Loucy (cell line): Measurements from ENCODE around the gene NFYA.

Source experiments
- H2AFZ ChIP-seq: fragments of 200-600 bp; sonication (generic); 2 replicates; pipeline ENCODE4 v1.6.0; 2016; ENCODE audit warnings: antibody characterized with exemption, mild to moderate bottlenecking, low read length, moderate library complexity
- H3F3A ChIP-seq: fragments of 200-600 bp; 2 replicates; pipeline ENCODE4 v1.6.0; 2016; ENCODE audit warnings: antibody characterized with exemption, low read depth, mild to moderate bottlenecking
- H3K27me3 ChIP-seq: fragments of 200-600 bp; sonication (generic); 2 replicates; pipeline ENCODE4 v1.6.1; 2014; ENCODE audit warnings: low read length, mild to moderate bottlenecking; ENCODE audit not compliant: insufficient read depth, poor library complexity, severe bottlenecking
- H3K36me3 ChIP-seq: fragments of 200-600 bp; sonication (generic); 2 replicates; pipeline ENCODE4 v1.6.1; 2016; ENCODE audit warnings: low read length; ENCODE audit not compliant: insufficient read depth
- H3K4me1 ChIP-seq: fragments of 200-600 bp; sonication (generic); 2 replicates; pipeline ENCODE4 v1.5.1; 2014; ENCODE audit warnings: low read length, mild to moderate bottlenecking; ENCODE audit not compliant: insufficient read depth, poor library complexity, severe bottlenecking
- H3K4me2 ChIP-seq: fragments of 200-600 bp; sonication (generic); 2 replicates; pipeline ENCODE4 v1.6.0; 2014; ENCODE audit warnings: antibody characterized with exemption, low read length, low read depth, mild to moderate bottlenecking; ENCODE audit not compliant: poor library complexity, severe bottlenecking
- H3K4me3 ChIP-seq: fragments of 200-600 bp; sonication (generic); 2 replicates; pipeline ENCODE4 v1.5.1; 2014; ENCODE audit warnings: low read length, mild to moderate bottlenecking, mixed read lengths; ENCODE audit not compliant: poor library complexity, severe bottlenecking
- H3K79me2 ChIP-seq: fragments of 200-600 bp; sonication (generic); 2 replicates; pipeline ENCODE4 v1.6.1; 2014; ENCODE audit warnings: low read length; ENCODE audit not compliant: insufficient read depth
- H3K9ac ChIP-seq: fragments of 200-600 bp; sonication (generic); 2 replicates; pipeline ENCODE4 v1.6.0; 2014; ENCODE audit warnings: mild to moderate bottlenecking, low read depth, low read length, moderate library complexity; ENCODE audit not compliant: poor library complexity, severe bottlenecking
- H3K9me2 ChIP-seq: fragments of 200-600 bp; sonication (generic); replicated peaks from 2 replicates; pipeline ENCODE4 v1.6.1; 2016; ENCODE audit warnings: low read depth, low read length, mixed read lengths
- H3K9me3 ChIP-seq: fragments of 200-600 bp; sonication (generic); 2 replicates; pipeline ENCODE4 v1.6.1; 2014; ENCODE audit warnings: mild to moderate bottlenecking, antibody characterized with exemption, low read length, low read depth; ENCODE audit not compliant: insufficient read depth
- H4K20me1 ChIP-seq: fragments of 200-600 bp; sonication (generic); 2 replicates; pipeline ENCODE4 v1.6.0; 2014; ENCODE audit warnings: antibody characterized with exemption, low read length, mild to moderate bottlenecking; ENCODE audit not compliant: insufficient read depth, poor library complexity, severe bottlenecking
- CTCF ChIP-seq: fragments of 200-600 bp; sonication (generic); conservative IDR thresholded peaks from 2 replicates; pipeline ENCODE4 v1.5.1; 2014; ENCODE audit warnings: mild to moderate bottlenecking, antibody characterized with exemption, low read length
- EZH2phosphoT487 ChIP-seq: fragments of 200-600 bp; IDR thresholded peaks from 2 replicates; pipeline ENCODE4 v1.6.1; 2018; ENCODE audit warnings: antibody characterized with exemption, mild to moderate bottlenecking, moderate library complexity, borderline replicate concordance

NFYA gene

GRCh38 chr6:41046084-41046483 lies 26.7 kb upstream of the NFYA start:
- H3K79me2 ChIP-seq, result no peaks in the 10 kb centered on the region
- no peaks in the 10 kb centered on the region for H3F3A ChIP-seq
- no peak overlapping the region for H3K9ac ChIP-seq
- no peaks in the 10 kb centered on the region for H3K9me3 ChIP-seq
- no peaks in the 10 kb centered on the region for H3K27me3 ChIP-seq
- no peaks in the 10 kb centered on the region for H3K4me1 ChIP-seq
- TF ChIP-seq EZH2phosphoT487 (no peak), CTCF (no peak)
- no peak overlapping the region for H2AFZ ChIP-seq
- no peaks in the 10 kb centered on the region for H4K20me1 ChIP-seq
- no peak overlapping the region for H3K4me3 ChIP-seq
- no peaks in the 10 kb centered on the region for H3K9me2 ChIP-seq
- no peak overlapping the region for H3K4me2 ChIP-seq
- no peaks in the 10 kb centered on the region for H3K36me3 ChIP-seq

DNA sequence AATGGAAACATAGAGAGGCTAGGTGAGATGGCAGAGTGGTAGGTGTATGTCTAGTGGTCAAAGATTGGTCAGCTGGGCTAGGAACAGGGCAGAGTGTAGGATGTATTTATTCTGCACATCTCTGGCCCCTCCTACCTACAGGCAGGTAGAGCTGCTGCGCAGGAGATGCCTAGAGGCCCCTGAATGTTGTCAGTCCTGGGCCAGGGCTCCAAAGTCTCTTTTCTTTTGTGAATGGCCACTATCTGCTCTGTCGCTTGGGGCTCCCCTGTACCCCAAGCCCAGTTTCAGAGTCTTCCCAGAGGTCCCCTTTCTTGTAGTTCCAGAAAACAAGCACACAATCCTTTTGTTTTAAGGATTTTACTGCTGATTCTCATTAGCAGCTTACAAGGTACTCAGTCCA lies 25.5 kb upstream of the NFYA start:
- Histone ChIP-seq H3K9ac (no peak overlapping the region), H3K4me1 (peaks cover 11% of the 10 kb centered on the region), H3K9me2 (no peaks in the 10 kb centered on the region), H3K79me2 (no peaks in the 10 kb centered on the region), H3F3A (no peaks in the 10 kb centered on the region), H3K4me2 (no peak overlapping the region), H3K36me3 (no peaks in the 10 kb centered on the region), H2AFZ (no peak overlapping the region), H3K9me3 (no peaks in the 10 kb centered on the region), H3K27me3 (no peaks in the 10 kb centered on the region), H3K4me3 (no peak overlapping the region), H4K20me1 (no peaks in the 10 kb centered on the region)
- TF ChIP-seq CTCF (no peak), EZH2phosphoT487 (no peak)

DNA sequence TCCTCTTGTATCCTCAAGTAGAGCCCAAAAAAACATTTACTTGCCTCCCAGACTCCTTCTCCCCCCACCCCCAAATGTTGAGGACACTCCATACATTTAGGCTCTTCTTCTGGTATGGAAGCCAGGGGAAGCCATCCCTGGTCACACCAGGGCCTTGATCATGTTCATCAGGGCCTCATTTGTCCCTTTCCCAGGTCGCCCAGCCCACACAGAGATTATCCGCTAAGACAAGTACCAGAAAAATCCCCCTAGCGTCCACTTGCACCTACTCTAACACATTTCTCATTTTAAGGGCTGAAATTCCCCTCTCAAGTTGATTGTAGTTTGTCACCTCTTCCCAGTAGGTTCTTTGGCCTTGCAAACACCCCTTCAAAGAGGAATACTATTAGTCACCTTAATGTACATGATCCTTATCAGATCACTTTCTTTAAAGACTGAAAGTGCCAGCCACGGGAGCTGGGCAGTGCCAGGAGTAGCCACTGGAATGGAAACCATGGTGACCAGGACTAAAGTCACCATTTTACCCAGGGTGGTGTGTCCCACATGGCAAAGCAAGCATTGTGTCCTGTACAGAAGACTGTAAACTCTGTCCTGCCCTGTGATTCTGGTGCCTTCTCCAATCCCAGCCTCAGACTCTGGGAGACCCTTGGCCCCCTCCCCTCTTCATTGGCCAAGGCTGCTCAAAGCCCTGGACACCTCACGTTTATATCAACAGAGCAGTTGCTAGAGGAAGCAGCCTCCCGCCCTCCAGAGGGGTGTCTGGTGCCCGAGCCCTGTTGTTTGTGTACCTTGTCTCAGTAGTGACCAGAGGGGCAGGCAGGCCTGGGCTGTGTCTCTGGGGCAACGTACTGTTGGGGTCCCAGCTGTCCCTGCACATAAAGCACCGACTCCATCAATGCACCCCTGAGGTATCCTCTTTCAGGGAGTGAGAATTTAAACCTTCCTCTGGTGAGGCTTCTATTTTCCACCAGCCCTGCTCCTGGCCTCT lies 24.7 kb upstream of the NFYA start:
- peaks cover 18% of the 10 kb centered on the region for H3K4me1 ChIP-seq
- no peaks in the 10 kb centered on the region for H3K79me2 ChIP-seq
- TF ChIP-seq EZH2phosphoT487 (no peak), CTCF (no peak)
- H3K9me3 ChIP-seq, result no peaks in the 10 kb centered on the region
- no peak overlapping the region for H3K4me2 ChIP-seq
- no peak overlapping the region for H3K4me3 ChIP-seq
- H4K20me1 ChIP-seq, result no peaks in the 10 kb centered on the region
- H3K36me3 ChIP-seq, result no peaks in the 10 kb centered on the region
- no peak overlapping the region for H3K9ac ChIP-seq
- H3K27me3 ChIP-seq, result no peaks in the 10 kb centered on the region
- H3K9me2 ChIP-seq, result no peaks in the 10 kb centered on the region
- no peak overlapping the region for H2AFZ ChIP-seq
- H3F3A ChIP-seq, result no peaks in the 10 kb centered on the region
